Ecto neural progenitor cell (in vitro differentiated cells): Measurements from ENCODE around the gene ANKRD13B.
"Not testable (repeated sequence)": the region's sequence is repeated elsewhere in the genome, so short reads cannot be mapped to it uniquely, and the experiment has no call there.

ENCODE experiments used
- DNase-seq: peaks from one replicate; pipeline ENCODE4 v3.0.0-alpha.2; 2018; ENCODE audit warnings: low spot score

Gene ANKRD13B

GRCh38 chr17:29642171-29642611, 49.3 kb downstream of the ANKRD13B start:
- no peak for DNase-seq

- DNase-seq: no peak
These were observed 50.9 kb downstream of the ANKRD13B start for GRCh38 chr17:29643817-29644160.

GRCh38 chr17:29645515-29646051, 52.7 kb downstream of the ANKRD13B start:
- DNase-seq: no peak

GRCh38 chr17:29648005-29648404, 55.1 kb downstream of the ANKRD13B start:
- no peak for DNase-seq

GRCh38 chr17:29649359-29649758, 56.4 kb downstream of the ANKRD13B start:
- DNase-seq: no peak

- no peak for DNase-seq
These were observed 57.5 kb downstream of the ANKRD13B start for GRCh38 chr17:29650396-29650795.

GRCh38 chr17:29651913-29652312, 59.0 kb downstream of the ANKRD13B start:
- DNase-seq: not testable (repeated sequence)

GRCh38 chr17:29652976-29653375, 60.0 kb downstream of the ANKRD13B start:
- no peak for DNase-seq

- no peak for DNase-seq
These were observed 61.2 kb downstream of the ANKRD13B start for GRCh38 chr17:29653995-29654714.

- DNase-seq: no peak
These were observed 62.4 kb downstream of the ANKRD13B start for GRCh38 chr17:29655323-29655722.

GRCh38 chr17:29659155-29659554, 66.2 kb downstream of the ANKRD13B start:
- DNase-seq: no peak

GRCh38 chr17:29661213-29661612, 68.3 kb downstream of the ANKRD13B start:
- no peak for DNase-seq

GRCh38 chr17:29663155-29663554, 70.2 kb downstream of the ANKRD13B start:
- DNase-seq: no peak
